K562 (cell line): Measurements from ENCODE around the gene GLRX2. TPM values are rescaled to one million over a fixed set of nuclear protein-coding genes. Genes with fewer than 3 reads are reported as not detected.

Experiments
- ATAC-seq: fragments of 200-7000 bp; cut with Tn5 transposase; 3 replicates; pipeline ENCODE4 v1.9.1; 2020; ENCODE audit warnings: moderate library complexity
- BruUV-seq: library from RNA; stranded (reverse); fragments of 400-500 nt; replicated peaks from 2 replicates; lab custom pipeline; 2021; lab: Mats Ljungman, UMichigan
- CTCF ChIA-PET: fragments of 300-600 bp; formaldehyde crosslinking; extraction: SDS; loops from one replicate; lab custom pipeline; 2021; ENCODE audit warnings: low intra/inter-chr PET ratio; lab: Yijun Ruan, JAX
- POLR2A ChIA-PET: fragments of 300-600, 350-650 bp; sonication (Branson Sonifier 250); formaldehyde crosslinking; extraction: SDS; loops from one replicate; lab custom pipeline; 2021; ENCODE audit warnings: antibody characterized with exemption, inconsistent platforms; lab: Yijun Ruan, JAX
- DNase-seq, 4 experiments: peaks; one replicate each; pipeline versions ENCODE4 v3.0.0 to v3.0.0-alpha.2; 2011 to 2018; ENCODE audit warnings: low spot score in 3 of 4, mixed read lengths in 3 of 4; ENCODE audit errors: extremely low read depth in 1 of 4
- FAIRE-seq: peaks from 2 replicates; lab custom pipeline; 2011; peaks lifted over from hg19 to GRCh38; lab: Jason Lieb, UNC
- H2AFZ ChIP-seq: 2 replicates; pipeline ENCODE4 v1.6.0; 2011; ENCODE audit warnings: low read depth, low read length, control low read depth, inconsistent platforms
- H3K27ac ChIP-seq: fragments of 200-600 bp; 3 replicates; pipeline ENCODE4 v1.8.0; 2011; ENCODE audit warnings: low read depth, mild to moderate bottlenecking, control low read depth, inconsistent platforms, low read length, moderate library complexity, mixed read lengths; ENCODE audit errors: extremely low read depth
- H3K27me3 ChIP-seq, 2 experiments: fragments of 300-600 bp in 1 of 2; 2 replicates in 1 of 2; 3 replicates in 1 of 2; pipeline versions ENCODE4 v1.6.0 to v1.8.0; 2011; ENCODE audit warnings: inconsistent platforms in 2 of 2, low read length in 2 of 2, mild to moderate bottlenecking in 1 of 2, mixed read lengths in 1 of 2, moderate library complexity in 1 of 2; ENCODE audit not compliant: control insufficient read depth in 2 of 2, insufficient read depth in 2 of 2
- H3K36me3 ChIP-seq: fragments of 300-600 bp; 3 replicates; pipeline ENCODE4 v1.8.0; 2011; ENCODE audit warnings: mild to moderate bottlenecking, low read length, inconsistent platforms; ENCODE audit not compliant: control insufficient read depth, insufficient read depth
- H3K4me1 ChIP-seq, 2 experiments: fragments of 200-600 bp in 1 of 2; replicated peaks in 1 of 2; 2 replicates in 1 of 2; 3 replicates in 1 of 2; pipeline versions ENCODE4 v1.5.1 to v1.8.0; 2011; ENCODE audit warnings: inconsistent platforms in 2 of 2, low read length in 2 of 2, mild to moderate bottlenecking in 1 of 2, mixed read lengths in 1 of 2, moderate library complexity in 1 of 2; ENCODE audit not compliant: control insufficient read depth in 2 of 2, insufficient read depth in 2 of 2
- H3K4me2 ChIP-seq: 2 replicates; pipeline ENCODE4 v1.6.1; 2011; ENCODE audit warnings: low read length, control low read depth, inconsistent platforms, mixed read lengths; ENCODE audit not compliant: insufficient read depth
- H3K4me3 ChIP-seq: fragments of 200-600 bp; sonication (generic), shearing (Covaris generic); 2 replicates; pipeline ENCODE4 v1.5.1; 2016; ENCODE audit warnings: control low read depth, inconsistent platforms
- H3K79me2 ChIP-seq: fragments of 200-600 bp; 3 replicates; pipeline ENCODE4 v1.8.0; 2011; ENCODE audit warnings: low read length, inconsistent platforms; ENCODE audit not compliant: control insufficient read depth, insufficient read depth
- H3K9ac ChIP-seq, 2 experiments: 2 replicates each; pipeline versions ENCODE4 v1.6.0 to v1.6.1; 2011; ENCODE audit warnings: low read depth in 2 of 2, low read length in 2 of 2, control low read depth in 1 of 2, inconsistent platforms in 1 of 2, mild to moderate bottlenecking in 1 of 2, mixed read lengths in 1 of 2; ENCODE audit not compliant: insufficient read depth in 1 of 2
- H3K9me1 ChIP-seq: one replicate; pipeline ENCODE4 v1.6.0; 2011; ENCODE audit warnings: inconsistent platforms, mild to moderate bottlenecking, low read length, moderate library complexity; ENCODE audit not compliant: control insufficient read depth, insufficient read depth
- H3K9me3 ChIP-seq: replicated peaks from 2 replicates; pipeline ENCODE4 v1.5.1; 2011; ENCODE audit warnings: low read depth, low read length, inconsistent platforms; ENCODE audit not compliant: control insufficient read depth, insufficient read depth
- H4K20me1 ChIP-seq: replicated peaks from 2 replicates; pipeline ENCODE4 v1.6.1; 2011; ENCODE audit warnings: low read length, inconsistent platforms, mixed read lengths; ENCODE audit not compliant: control insufficient read depth, insufficient read depth
- CEBPB ChIP-seq: fragments of 450-650 bp; IDR thresholded peaks from 2 replicates; pipeline ENCODE4 v1.6.1; 2016; ENCODE audit warnings: missing genetic modification characterization, missing compliant biosample characterization
- ELK3 ChIP-seq: fragments of 450-650 bp; formaldehyde crosslinking; IDR thresholded peaks from 2 replicates; pipeline ENCODE4 v1.4.0; 2020; ENCODE audit warnings: mild to moderate bottlenecking
- HCFC1 ChIP-seq: IDR thresholded peaks from 2 replicates; pipeline ENCODE4 v1.6.1; 2012; ENCODE audit warnings: low read depth, low read length, improper control_type of control experiment
- MAZ ChIP-seq, 2 experiments: fragments of 450-650 bp in 1 of 2; sonication (generic) in 1 of 2; formaldehyde crosslinking; IDR thresholded peaks in 1 of 2; conservative IDR thresholded peaks in 1 of 2; 2 replicates each; pipeline versions ENCODE4 v1.4.0 to v1.5.0; 2020; ENCODE audit warnings: mild to moderate bottlenecking in 1 of 2, missing genetic modification reagents in 1 of 2
- NFE2L1 ChIP-seq: fragments of 450-650 bp; IDR thresholded peaks from 2 replicates; pipeline ENCODE4 v1.6.1; 2016; ENCODE audit warnings: missing genetic modification characterization, low read depth, mild to moderate bottlenecking, missing compliant biosample characterization, moderate library complexity, borderline replicate concordance
- WGBS: fragments of 100-300 bp; shearing (Covaris generic); methylation state at CpG from one replicate; pipeline ENCODE4 v1.1.6; 2016; ENCODE audit warnings: low coverage, mixed read lengths; ENCODE audit not compliant: insufficient coverage; ENCODE audit errors: missing lambda C conversion rate; 5-methylcytosine and 5-hydroxymethylcytosine counted together
- in situ Hi-C: fragments of 300-500 bp; cut with MboI; formaldehyde crosslinking; loops from 4 replicates; pipeline ENCODE4 v1.15.0; 2018; ENCODE audit warnings: inconsistent platforms, mixed read lengths
- intact Hi-C: fragments of 100-400 bp; cut with micrococcal nuclease; formaldehyde crosslinking; loops from 2 replicates; pipeline ENCODE4 v1.14.2; 2022
- polyA plus RNA-seq, 8 experiments: library from polyadenylated mRNA; depleted of rRNA in 4 of 8; stranded (reverse) in 5 of 8; unstranded in 3 of 8; fragments of >200 nt; fragmentation: Nextera tagmentation in 2 of 8; fragmentation: Illumina TruSeq in 1 of 8; extraction: Ambion mirVana in 2 of 8; extraction: Trizol in 1 of 8; gene quantifications; 2 replicates each; pipeline versions ENCODE4 v1.2.1 to v1.2.3, GENCODE V29; 2011 to 2014; ENCODE audit warnings: inconsistent platforms in 1 of 8, missing spikeins in 1 of 8
- total RNA-seq, 7 experiments: library from RNA; depleted of rRNA in 6 of 7; stranded (reverse); fragments of >200 nt in 6 of 7; fragmentation: Illumina TruSeq in 2 of 7; extraction: Trizol in 2 of 7; gene quantifications; 2 replicates each; pipeline versions ENCODE4 v1.2.1 to v1.2.3, GENCODE V29; 2011 to 2021; ENCODE audit warnings: low replicate concordance in 1 of 7

Gene GLRX2
- total and polyA plus RNA-seq, 9 of the 15 experiments (the other 6 are each of a cell fraction or from before 2014, with no cell fraction given), result 13.3 to 82.6 (median 55.1) TPM

GRCh38 chr1:193094112-193094511, 11.1 kb downstream of the GLRX2 start:
- WGBS, result 89% methylated on average over 11 of the region's 11 CpGs
- in situ Hi-C loops, result no loop called here
- ATAC-seq, result peak; percentile 7; the same call in 2 of the 3 replicates
- peaks cover 86% of the 10 kb centered on the region for H3K36me3 ChIP-seq
- H3K27ac ChIP-seq, result no peak overlapping the region
- no peaks in the 10 kb centered on the region for H3K27me3 ChIP-seq
- intact Hi-C loops, result no loop called here
- POLR2A ChIA-PET, result interaction anchor here (0.9 to 3.9 kb wide), 5 partner anchors 10 to 35 kb away, joined by 3 to 29 read pairs (median 3); partner anchors contain the start of genes RO60 and UCHL5
- no peak for DNase-seq
- H3K9me1 ChIP-seq, result no peaks in the 10 kb centered on the region
- H3K9me3 ChIP-seq, result no peaks in the 10 kb centered on the region
- no peak overlapping the region for H3K4me3 ChIP-seq
- H4K20me1 ChIP-seq, result no peaks in the 10 kb centered on the region
- TF ChIP-seq ELK3, result no peak
- TF ChIP-seq HCFC1, result no peak
- TF ChIP-seq CEBPB (tag), result peak; percentile 68
- TF ChIP-seq NFE2L1, result no peak
- no peak for TF ChIP-seq MAZ (CRISPR knock-in tag; conservative IDR thresholded peaks at IDR 0.05 in 1 of 2, IDR thresholded peaks at IDR 0.05 in 1 of 2)
- no peaks in the 10 kb centered on the region for H3K4me1 ChIP-seq
- H3K79me2 ChIP-seq, result no peaks in the 10 kb centered on the region
- FAIRE-seq, result peak; percentile 23
- no peak overlapping the region for H2AFZ ChIP-seq
- no peak overlapping the region for H3K9ac ChIP-seq
- CTCF ChIA-PET, result no interaction called here
- H3K4me2 ChIP-seq, result no peak overlapping the region
- BruUV-seq, result no TSS peak
